Smooth muscle cell of the brain vasculature (primary cell): ENCODE results near the gene DDX28.
"Not testable (repeated sequence)": the region's sequence is repeated elsewhere in the genome, so short reads cannot be mapped to it uniquely, and the experiment has no call there.

ENCODE experiments used
- DNase-seq: peaks from one replicate; pipeline ENCODE4 v3.0.0-alpha.2; 2012; ENCODE audit warnings: low read depth, low spot score

Gene DDX28

GRCh38 chr16:68037841-68038597 is 15.0 kb upstream of the DDX28 start:
- no peak for DNase-seq

DNA sequence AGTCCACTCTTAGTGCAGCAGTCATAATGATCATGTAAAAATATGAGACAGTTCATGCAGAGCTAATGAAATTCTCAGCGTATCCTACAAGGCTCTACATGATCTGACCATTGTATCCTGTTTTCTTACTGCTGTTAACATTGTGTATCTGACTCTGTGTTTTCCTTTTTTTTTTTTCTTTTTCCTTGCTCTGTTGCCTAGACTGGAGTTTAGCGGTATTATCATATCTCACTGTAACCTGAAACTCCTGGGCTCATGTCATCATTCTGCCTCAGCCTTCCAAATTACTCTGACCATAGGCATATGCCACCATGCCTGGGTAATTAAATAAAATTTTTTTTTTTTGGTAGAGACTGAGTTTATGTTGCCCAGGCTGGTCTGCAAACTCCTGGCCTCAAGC is 12.2 kb upstream of the DDX28 start:
- no peak for DNase-seq

DNA sequence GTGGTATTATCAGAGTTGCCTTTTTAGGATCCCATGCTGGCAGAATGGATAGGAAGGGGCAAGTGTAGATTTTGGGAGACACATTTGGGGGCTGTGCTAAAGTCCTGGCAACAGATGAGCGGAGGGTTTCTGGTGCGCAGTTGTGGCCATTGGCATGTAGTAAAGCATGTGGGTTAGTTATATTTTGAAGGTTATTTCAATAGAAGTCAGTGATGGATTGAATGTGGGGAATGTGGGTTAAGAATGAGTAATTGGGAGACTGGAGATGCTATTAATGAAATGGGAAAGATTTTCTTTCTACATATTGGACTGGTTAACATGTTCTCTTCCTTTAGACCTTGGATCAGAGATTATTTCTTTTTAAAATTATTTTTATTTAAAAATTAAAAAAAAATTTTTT is 10.1 kb upstream of the DDX28 start:
- no peak for DNase-seq

- DNase-seq = no peak
Measured at GRCh38 chr16:68031951-68032350, 8.9 kb upstream of the DDX28 start.

GRCh38 chr16:68030108-68030507 is 7.1 kb upstream of the DDX28 start:
- not testable (repeated sequence) for DNase-seq

DNA sequence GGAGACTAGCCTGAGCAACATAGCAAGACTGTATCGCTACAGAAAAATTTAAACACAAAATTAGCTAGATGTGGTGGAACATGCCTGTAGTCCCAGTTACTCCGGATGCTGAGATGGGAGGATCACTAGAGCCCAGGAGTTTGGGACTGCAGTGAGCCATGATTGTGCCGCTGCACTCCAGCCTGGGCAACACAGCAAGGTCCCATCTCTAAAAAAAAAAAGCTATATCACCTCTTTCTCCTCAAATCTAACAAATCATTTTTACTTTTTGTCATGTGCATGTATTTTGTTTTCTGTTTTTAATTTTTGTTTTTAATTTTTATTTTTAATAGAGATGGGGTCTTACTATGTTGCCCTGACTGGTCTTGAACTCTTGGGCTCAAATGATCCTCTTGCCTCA is 6.0 kb upstream of the DDX28 start:
- DNase-seq = no peak

DNA sequence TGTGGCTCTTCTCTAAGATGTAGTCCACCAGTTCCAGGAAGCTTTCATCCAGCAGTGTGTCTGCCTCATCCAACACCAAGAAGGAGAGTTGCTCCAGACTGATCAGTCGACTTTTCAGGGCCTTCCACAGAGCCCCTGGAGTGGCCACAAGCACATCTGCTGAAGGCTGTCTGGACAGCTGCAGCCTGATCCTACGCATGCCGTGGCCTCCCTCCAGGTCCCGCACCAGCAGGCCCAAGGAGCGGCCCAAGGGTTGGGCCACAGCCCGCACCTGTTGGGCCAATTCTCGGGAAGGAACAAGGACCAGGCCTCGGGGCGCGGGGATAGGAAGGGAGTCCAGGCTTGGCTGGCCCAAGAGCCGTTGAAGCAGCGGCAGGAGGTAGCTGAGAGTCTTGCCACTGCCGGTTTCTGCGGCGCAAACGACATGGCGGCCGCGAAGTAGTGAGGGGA is 729 bp downstream of the DDX28 start:
- no peak for DNase-seq

GRCh38 chr16:68021490-68021889 is 1.5 kb downstream of the DDX28 start:
- DNase-seq = no peak

- no peak for DNase-seq
Measured at GRCh38 chr16:68019167-68019680, 3.8 kb downstream of the DDX28 start.

DNA sequence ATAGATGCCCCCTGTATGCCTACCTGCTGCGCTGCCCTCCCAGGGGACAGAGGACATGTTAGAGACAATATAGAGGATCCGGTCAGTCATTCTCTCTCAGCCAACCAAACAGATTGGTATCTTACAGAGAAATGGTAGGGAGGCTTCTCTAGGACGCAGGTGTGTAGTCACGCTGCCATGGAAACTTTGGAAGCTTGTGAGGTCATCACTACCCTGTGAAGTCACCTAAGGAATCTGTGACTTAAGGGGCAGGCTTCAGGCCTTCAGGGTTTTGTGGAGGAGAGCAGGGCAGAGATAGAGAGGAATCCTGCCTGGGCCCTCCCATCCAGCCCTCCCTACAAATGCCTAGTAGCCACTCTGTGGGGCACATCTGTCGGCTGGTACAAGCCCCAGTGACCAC is 7.4 kb downstream of the DDX28 start, which contains the start of gene DPEP2NB:
Gene DPEP2NB, minus strand, starts transcription at position 231 of the 400 bp plus-strand sequence. Its CDS starts 141 bp downstream, at position 90.
- DNase-seq = no peak

GRCh38 chr16:68013440-68013839 is 9.6 kb downstream of the DDX28 start:
- DNase-seq = no peak

DNA sequence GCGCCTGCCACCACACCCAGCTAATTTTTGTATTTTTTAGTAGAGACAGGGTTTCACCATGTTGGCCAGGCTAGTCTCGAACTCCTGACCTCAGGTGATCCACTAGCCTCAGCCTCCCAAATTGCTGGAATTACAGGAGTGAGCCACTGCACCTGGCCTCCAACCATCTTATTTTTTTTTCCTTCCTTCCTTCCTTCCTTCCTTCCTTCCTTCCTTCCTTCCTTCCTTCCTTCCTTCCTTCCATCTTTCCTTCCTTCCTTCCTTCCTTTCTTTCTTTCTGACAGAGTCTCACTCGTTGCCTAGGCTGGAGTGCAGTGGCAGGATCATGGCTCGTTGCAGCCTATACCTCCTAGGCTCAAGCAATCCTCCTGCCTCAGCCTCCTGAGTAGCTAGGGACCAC is 13.2 kb downstream of the DDX28 start:
- not testable (repeated sequence) for DNase-seq

DNA sequence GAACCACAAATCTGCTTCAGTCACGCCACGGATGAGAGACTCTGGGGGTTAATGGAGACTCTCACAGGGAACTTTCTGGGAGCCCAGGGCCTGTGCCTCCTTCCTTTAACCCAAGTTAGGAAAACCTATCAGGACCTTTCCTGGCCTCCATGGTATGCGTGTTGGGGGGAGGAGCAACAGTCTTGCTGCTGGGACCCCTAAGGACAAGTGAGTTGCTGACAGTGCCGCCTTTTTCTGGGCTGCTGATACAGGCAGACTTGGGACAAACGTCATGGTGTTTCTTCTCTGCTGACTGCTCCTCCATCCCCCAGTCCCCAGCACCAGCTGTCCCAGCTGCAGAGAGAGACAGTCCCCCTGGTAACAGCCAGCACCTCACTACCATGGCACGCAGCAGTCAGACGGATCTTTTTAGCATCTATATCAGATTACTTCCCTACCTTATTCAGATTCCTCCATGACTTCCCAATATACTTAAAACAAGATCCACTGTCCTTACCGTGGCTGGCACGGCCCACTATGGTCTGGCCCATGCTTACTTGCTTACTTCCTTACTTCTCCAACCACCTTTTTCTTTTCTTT is 13.8 kb downstream of the DDX28 start:
- DNase-seq = no peak

DNA sequence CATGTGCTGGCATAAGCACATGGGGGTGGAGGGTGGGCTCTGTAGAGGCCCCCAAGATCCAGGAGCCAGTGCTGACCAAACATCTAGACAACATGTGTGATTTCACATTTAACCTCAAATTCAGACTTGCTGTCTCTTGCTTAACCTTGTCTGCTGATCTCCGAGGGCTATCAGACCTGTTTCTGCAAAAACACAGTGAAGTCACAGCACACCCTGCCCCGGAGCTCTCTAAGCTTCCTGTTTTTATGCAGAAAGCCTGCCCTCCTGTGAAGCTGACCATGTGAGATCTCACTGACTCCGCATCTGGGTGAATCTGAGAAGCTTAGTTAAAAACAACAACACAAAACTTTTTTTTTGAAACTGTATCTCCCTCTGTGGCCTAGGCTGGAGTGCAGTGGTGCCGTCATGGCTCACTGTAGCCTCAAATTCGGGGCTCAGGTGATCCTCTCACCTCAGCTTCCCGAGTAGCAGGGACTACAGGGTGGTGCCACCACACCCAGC is 17.2 kb downstream of the DDX28 start:
- DNase-seq = peak; percentile 29

DNA sequence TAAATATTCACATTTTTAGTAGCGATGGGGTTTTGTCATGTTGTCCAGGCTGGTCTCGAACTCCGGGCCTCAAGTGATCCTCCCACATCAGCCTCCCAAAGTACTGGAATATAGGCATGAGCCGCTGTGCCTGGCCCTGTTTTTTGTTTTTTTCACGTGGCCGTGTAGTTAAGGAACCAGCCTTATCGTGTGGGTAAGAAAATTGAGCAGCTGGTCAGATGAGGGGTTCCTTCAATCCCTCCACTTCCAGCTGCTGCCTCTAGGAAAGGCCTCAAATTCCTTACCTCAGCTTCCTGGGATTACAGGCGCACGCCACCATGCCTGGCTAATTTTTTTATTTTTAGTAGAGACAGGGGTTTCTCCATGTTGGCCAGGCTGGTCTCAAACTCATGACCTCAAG is 17.8 kb downstream of the DDX28 start:
- no peak for DNase-seq

DNA sequence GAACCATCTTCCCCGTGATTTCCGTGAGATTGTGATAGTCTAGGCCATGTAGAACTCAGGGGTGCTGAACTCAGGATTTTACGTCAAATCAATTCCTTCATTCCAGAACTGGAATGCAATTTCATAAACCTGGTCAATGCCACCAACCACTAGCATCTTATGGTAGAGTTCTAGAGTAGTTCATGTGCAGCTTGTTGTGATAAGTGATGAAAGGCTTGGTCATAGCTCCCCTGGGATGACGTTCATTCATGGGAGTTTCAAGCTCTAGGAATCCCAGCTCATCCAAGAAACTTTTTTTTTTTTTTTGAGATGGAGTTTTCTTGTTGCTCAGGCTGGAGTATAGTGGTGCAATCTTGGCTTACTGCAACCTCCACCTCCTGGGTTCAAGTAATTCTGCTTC is 20.0 kb downstream of the DDX28 start:
- DNase-seq = no peak

GRCh38 chr16:68000450-68000849 is 22.6 kb downstream of the DDX28 start:
- no peak for DNase-seq

DNA sequence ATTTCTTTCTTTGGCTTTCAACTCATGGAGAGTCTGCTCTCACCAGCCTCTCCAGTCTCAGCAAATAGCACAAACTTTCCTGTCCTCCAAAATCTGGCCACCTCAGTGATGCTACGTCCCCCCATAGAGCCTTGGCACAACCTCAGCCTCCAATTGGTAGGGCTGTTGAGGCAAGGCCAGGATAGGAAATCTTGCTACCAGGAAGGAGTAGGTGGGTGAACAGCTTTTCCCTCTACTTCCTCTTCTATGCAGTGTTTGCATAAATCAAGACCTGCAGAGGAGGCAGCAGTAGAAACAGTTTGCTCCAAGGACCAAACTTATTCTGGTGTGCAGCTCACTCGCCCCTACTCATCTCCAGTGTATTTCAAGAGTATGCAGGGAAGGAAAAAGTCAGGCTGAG is 23.0 kb downstream of the DDX28 start:
- no peak for DNase-seq

- DNase-seq = not testable (repeated sequence)
Measured at GRCh38 chr16:67998779-67999688, 24.0 kb downstream of the DDX28 start, which contains the start of gene DPEP2. DPEP2 (minus strand) TSS chr16:67999484; CDS start chr16:67993212, 6,272 bp downstream.

DNA sequence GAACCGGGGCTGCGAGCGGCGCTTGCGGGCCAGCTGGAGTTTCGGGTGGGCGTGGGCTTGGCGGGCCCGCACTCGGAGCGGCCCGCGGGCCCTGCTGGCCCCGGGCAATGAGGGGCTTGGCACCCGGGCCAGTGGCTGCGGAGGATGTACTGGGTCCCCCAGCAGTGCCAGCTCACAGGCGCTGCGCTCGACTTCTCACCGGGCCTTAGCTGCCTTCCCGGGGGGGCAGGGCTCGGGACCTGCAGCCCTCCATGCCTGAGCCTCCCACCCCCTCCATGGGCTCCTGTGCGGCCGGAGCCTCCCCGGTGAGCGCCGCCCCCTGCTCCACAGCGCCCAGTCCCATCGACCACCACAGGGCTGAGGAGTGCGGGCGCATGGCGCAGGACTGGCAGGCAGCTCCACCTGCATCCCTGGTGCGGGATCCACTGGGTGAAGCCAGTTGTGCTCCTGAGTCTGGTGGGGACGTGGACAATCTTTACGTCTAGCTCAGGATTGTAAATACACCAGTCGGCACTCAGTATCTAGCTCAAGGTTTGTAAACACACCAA is 24.7 kb downstream of the DDX28 start:
- not testable (repeated sequence) for DNase-seq

DNA sequence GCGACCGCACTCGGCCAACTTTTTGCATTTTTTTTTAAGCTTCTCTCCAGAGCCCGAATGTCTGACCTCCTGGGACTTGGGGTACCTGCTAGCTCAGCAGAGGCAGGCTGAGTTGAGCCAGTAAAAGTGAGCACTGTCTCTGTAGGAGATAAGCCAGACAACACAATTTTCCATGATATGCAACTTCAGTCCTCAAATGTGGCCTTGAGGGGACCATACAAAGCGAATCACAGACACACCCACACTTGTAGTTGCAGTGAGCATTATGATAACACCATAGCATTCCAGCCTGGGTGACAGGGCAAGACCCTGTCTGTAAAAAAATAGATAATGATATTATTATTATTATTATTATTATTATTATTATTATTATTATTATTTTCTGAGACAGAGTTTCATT is 26.4 kb downstream of the DDX28 start:
- no peak for DNase-seq
